PFSK-1 (cell line): Measurements from ENCODE around the gene ABCA7.

ENCODE experiments used
- POLR2AphosphoS5 ChIP-seq: IDR thresholded peaks from 2 replicates; pipeline ENCODE4 v1.6.1; 2012; ENCODE audit warnings: low read depth, mild to moderate bottlenecking, control low read depth, low read length, moderate library complexity
- REST ChIP-seq, 2 experiments: IDR thresholded peaks; 2 replicates each; pipeline versions ENCODE4 v1.6.1 to v1.8.0; 2011 to 2012; ENCODE audit warnings: low read depth in 2 of 2, low read length in 2 of 2, control low read depth in 1 of 2, inconsistent platforms in 1 of 2, mild to moderate bottlenecking in 1 of 2, moderate library complexity in 1 of 2; ENCODE audit not compliant: insufficient read depth in 1 of 2
- SIN3A ChIP-seq: IDR thresholded peaks from 2 replicates; pipeline ENCODE4 v1.6.1; 2012; ENCODE audit warnings: mild to moderate bottlenecking, low read length, moderate library complexity, borderline replicate concordance; ENCODE audit not compliant: insufficient read depth
- TAF1 ChIP-seq: IDR thresholded peaks from 2 replicates; pipeline ENCODE4 v1.6.1; 2012; ENCODE audit warnings: low read length, control low read depth, borderline replicate concordance; ENCODE audit not compliant: insufficient read depth

GRCh38 chr19:1062387-1063029 is 22.6 kb downstream of the ABCA7 start:
- TF ChIP-seq SIN3A = no peak
- no peak for TF ChIP-seq REST (IDR thresholded peaks at IDR 0.05; ENCODE audit: insufficient read depth in 1 of 2, low read depth in 2 of 2, low read length in 2 of 2)
- no peak for TF ChIP-seq POLR2AphosphoS5
- no peak for TF ChIP-seq TAF1
